ENCODE data around the gene NAT8L.

NAT8L gene

GRCh38 chr4:2044119-2044485 lies 15.0 kb upstream of the NAT8L start:
- Histone ChIP-seq H3K9ac (ENCODE audit: low read length) (no peak overlapping the region), H2BK5ac (ENCODE audit: low read length) (no peak overlapping the region), H3K79me1 (ENCODE audit: low read length) (no peaks in the 10 kb centered on the region), H3K4me2 (ENCODE audit: low read length) (no peak overlapping the region), H3K4ac (ENCODE audit: low read depth, low read length) (no peak overlapping the region), H2BK15ac (replicated peaks; ENCODE audit: low read depth) (no peak overlapping the region), H2BK120ac (ENCODE audit: low read depth, low read length) (no peak overlapping the region), H3K23ac (ENCODE audit: low read length) (no peak overlapping the region), H2AK5ac (ENCODE audit: low read length) (no peak overlapping the region), H3K4me1 (ENCODE audit: control insufficient read depth, low read depth, low read length) (no peaks in the 10 kb centered on the region), H3K18ac (ENCODE audit: low read length) (no peak overlapping the region), H3K4me3 (ENCODE audit: low read length) (no peak overlapping the region), H3K27me3 (ENCODE audit: insufficient read depth, low read length, poor library complexity) (peaks cover 6% of the 10 kb centered on the region), H3K56ac (ENCODE audit: low read length) (no peak overlapping the region), H3K36me3 (ENCODE audit: control insufficient read depth, insufficient read depth, low read length) (no peaks in the 10 kb centered on the region), H3K79me2 (ENCODE audit: control insufficient read depth, insufficient read depth, low read length) (no peaks in the 10 kb centered on the region), H4K8ac (ENCODE audit: low read depth, low read length) (no peak overlapping the region), H3K27ac (ENCODE audit: low read depth, low read length) (no peak overlapping the region), H4K5ac (ENCODE audit: low read length) (no peak overlapping the region)
- no CpG with 5 or more reads among the region's 6 CpGs for WGBS (ENCODE audit: extremely low coverage, insufficient coverage, low lambda C conversion rate)
- DNase-seq, result no peak

GRCh38 chr4:2044542-2045517 lies 14.3 kb upstream of the NAT8L start:
- Histone ChIP-seq H3K4me3 (ENCODE audit: low read length) (no peak overlapping the region), H2BK15ac (replicated peaks; ENCODE audit: low read depth) (no peak overlapping the region), H3K56ac (ENCODE audit: low read length) (no peak overlapping the region), H3K36me3 (ENCODE audit: control insufficient read depth, insufficient read depth, low read length) (no peaks in the 10 kb centered on the region), H3K27ac (ENCODE audit: low read depth, low read length) (no peak overlapping the region), H3K79me1 (ENCODE audit: low read length) (no peaks in the 10 kb centered on the region), H3K79me2 (ENCODE audit: control insufficient read depth, insufficient read depth, low read length) (no peaks in the 10 kb centered on the region), H3K23ac (ENCODE audit: low read length) (no peak overlapping the region), H3K4me2 (ENCODE audit: low read length) (no peak overlapping the region), H2BK120ac (ENCODE audit: low read depth, low read length) (no peak overlapping the region), H3K27me3 (ENCODE audit: insufficient read depth, low read length, poor library complexity) (peaks cover 4% of the 10 kb centered on the region), H4K8ac (ENCODE audit: low read depth, low read length) (no peak overlapping the region), H3K9ac (ENCODE audit: low read length) (no peak overlapping the region), H4K5ac (ENCODE audit: low read length) (no peak overlapping the region), H2BK5ac (ENCODE audit: low read length) (no peak overlapping the region), H3K18ac (ENCODE audit: low read length) (no peak overlapping the region), H3K4ac (ENCODE audit: low read depth, low read length) (no peak overlapping the region), H2AK5ac (ENCODE audit: low read length) (no peak overlapping the region), H3K4me1 (ENCODE audit: control insufficient read depth, low read depth, low read length) (no peaks in the 10 kb centered on the region)
- DNase-seq, result no peak
- WGBS (ENCODE audit: extremely low coverage, insufficient coverage, low lambda C conversion rate), result no CpG with 5 or more reads among the region's 18 CpGs

GRCh38 chr4:2045518-2045951 lies 13.6 kb upstream of the NAT8L start:
- H3K23ac ChIP-seq (ENCODE audit: low read length), result no peak overlapping the region
- no peak for DNase-seq
- H3K79me1 ChIP-seq (ENCODE audit: low read length), result no peaks in the 10 kb centered on the region
- H3K9ac ChIP-seq (ENCODE audit: low read length), result no peak overlapping the region
- H4K8ac ChIP-seq (ENCODE audit: low read depth, low read length), result no peak overlapping the region
- peaks cover under 1% of the 10 kb centered on the region for H3K27me3 ChIP-seq (ENCODE audit: insufficient read depth, low read length, poor library complexity)
- no peak overlapping the region for H2BK15ac ChIP-seq (replicated peaks; ENCODE audit: low read depth)
- no peak overlapping the region for H2BK5ac ChIP-seq (ENCODE audit: low read length)
- no peak overlapping the region for H3K4ac ChIP-seq (ENCODE audit: low read depth, low read length)
- no peak overlapping the region for H2AK5ac ChIP-seq (ENCODE audit: low read length)
- no peak overlapping the region for H3K18ac ChIP-seq (ENCODE audit: low read length)
- H3K4me3 ChIP-seq (ENCODE audit: low read length), result no peak overlapping the region
- no peak overlapping the region for H4K5ac ChIP-seq (ENCODE audit: low read length)
- H3K56ac ChIP-seq (ENCODE audit: low read length), result no peak overlapping the region
- H3K27ac ChIP-seq (ENCODE audit: low read depth, low read length), result no peak overlapping the region
- H3K36me3 ChIP-seq (ENCODE audit: control insufficient read depth, insufficient read depth, low read length), result no peaks in the 10 kb centered on the region
- WGBS (ENCODE audit: extremely low coverage, insufficient coverage, low lambda C conversion rate), result no CpG with 5 or more reads among the region's 11 CpGs
- H2BK120ac ChIP-seq (ENCODE audit: low read depth, low read length), result no peak overlapping the region
- no peaks in the 10 kb centered on the region for H3K4me1 ChIP-seq (ENCODE audit: control insufficient read depth, low read depth, low read length)
- H3K4me2 ChIP-seq (ENCODE audit: low read length), result no peak overlapping the region
- H3K79me2 ChIP-seq (ENCODE audit: control insufficient read depth, insufficient read depth, low read length), result no peaks in the 10 kb centered on the region

- Histone ChIP-seq H3K9ac (ENCODE audit: low read length) (no peak overlapping the region), H3K4me2 (ENCODE audit: low read length) (no peak overlapping the region), H3K23ac (ENCODE audit: low read length) (no peak overlapping the region), H2BK120ac (ENCODE audit: low read depth, low read length) (no peak overlapping the region), H3K18ac (ENCODE audit: low read length) (no peak overlapping the region), H3K79me2 (ENCODE audit: control insufficient read depth, insufficient read depth, low read length) (no peaks in the 10 kb centered on the region), H2AK5ac (ENCODE audit: low read length) (no peak overlapping the region), H3K4me1 (ENCODE audit: control insufficient read depth, low read depth, low read length) (no peaks in the 10 kb centered on the region), H2BK5ac (ENCODE audit: low read length) (no peak overlapping the region), H3K4me3 (ENCODE audit: low read length) (no peak overlapping the region), H3K27ac (ENCODE audit: low read depth, low read length) (no peak overlapping the region), H3K79me1 (ENCODE audit: low read length) (no peaks in the 10 kb centered on the region), H4K8ac (ENCODE audit: low read depth, low read length) (no peak overlapping the region), H3K36me3 (ENCODE audit: control insufficient read depth, insufficient read depth, low read length) (no peaks in the 10 kb centered on the region), H2BK15ac (replicated peaks; ENCODE audit: low read depth) (no peak overlapping the region), H3K27me3 (ENCODE audit: insufficient read depth, low read length, poor library complexity) (no peaks in the 10 kb centered on the region), H4K5ac (ENCODE audit: low read length) (no peak overlapping the region), H3K4ac (ENCODE audit: low read depth, low read length) (no peak overlapping the region), H3K56ac (ENCODE audit: low read length) (no peak overlapping the region)
- no CpG with 5 or more reads among the region's 28 CpGs for WGBS (ENCODE audit: extremely low coverage, insufficient coverage, low lambda C conversion rate)
- no peak for DNase-seq
Observed at GRCh38 chr4:2046031-2046961, 12.8 kb upstream of the NAT8L start.

- no peak overlapping the region for H2BK5ac ChIP-seq (ENCODE audit: low read length)
- no peak overlapping the region for H2BK120ac ChIP-seq (ENCODE audit: low read depth, low read length)
- H3K4me2 ChIP-seq (ENCODE audit: low read length), result no peak overlapping the region
- H4K5ac ChIP-seq (ENCODE audit: low read length), result no peak overlapping the region
- no peaks in the 10 kb centered on the region for H3K79me2 ChIP-seq (ENCODE audit: control insufficient read depth, insufficient read depth, low read length)
- H3K27me3 ChIP-seq (ENCODE audit: insufficient read depth, low read length, poor library complexity), result no peaks in the 10 kb centered on the region
- H3K23ac ChIP-seq (ENCODE audit: low read length), result no peak overlapping the region
- no peak overlapping the region for H2AK5ac ChIP-seq (ENCODE audit: low read length)
- H3K27ac ChIP-seq (ENCODE audit: low read depth, low read length), result no peak overlapping the region
- no peak overlapping the region for H3K4me3 ChIP-seq (ENCODE audit: low read length)
- no peak overlapping the region for H3K9ac ChIP-seq (ENCODE audit: low read length)
- H2BK15ac ChIP-seq (replicated peaks; ENCODE audit: low read depth), result no peak overlapping the region
- H3K4ac ChIP-seq (ENCODE audit: low read depth, low read length), result no peak overlapping the region
- no peak overlapping the region for H3K18ac ChIP-seq (ENCODE audit: low read length)
- peak overlapping the region; percentile 25 for H3K56ac ChIP-seq (ENCODE audit: low read length)
- H3K79me1 ChIP-seq (ENCODE audit: low read length), result no peaks in the 10 kb centered on the region
- DNase-seq, result no peak
- no peaks in the 10 kb centered on the region for H3K4me1 ChIP-seq (ENCODE audit: control insufficient read depth, low read depth, low read length)
- H3K36me3 ChIP-seq (ENCODE audit: control insufficient read depth, insufficient read depth, low read length), result no peaks in the 10 kb centered on the region
- no CpG with 5 or more reads among the region's 57 CpGs for WGBS (ENCODE audit: extremely low coverage, insufficient coverage, low lambda C conversion rate)
- no peak overlapping the region for H4K8ac ChIP-seq (ENCODE audit: low read depth, low read length)
Observed at GRCh38 chr4:2047031-2047660, 12.0 kb upstream of the NAT8L start.
